Peyer's patch (tissue), 4 donors: ENCODE data around the gene ANGPTL4. TPM values are rescaled to one million over a fixed set of nuclear protein-coding genes. Genes with fewer than 3 reads are reported as not detected.
A peak's percentile ranks its signal among the peaks of the same experiment; 100 is the strongest.

Source experiments
- DNase-seq, 3 donors: peaks; one replicate each; pipeline ENCODE4 v3.0.0-alpha.2; 2017 to 2019
- H3K27ac ChIP-seq, 4 donors: fragments of 200-600 bp; sonication (generic); one replicate each; pipeline ENCODE4 v1.5.1; 2016 to 2019
- H3K27me3 ChIP-seq, 2 donors: fragments of 200-600 bp; sonication (generic); one replicate each; pipeline ENCODE4 v1.5.1; 2019
- H3K36me3 ChIP-seq, 3 donors: fragments of 200-600 bp; sonication (generic); one replicate each; pipeline ENCODE4 v1.5.1; 2016 to 2019
- H3K4me1 ChIP-seq, 4 donors: fragments of 200-600 bp; sonication (generic); one replicate each; pipeline ENCODE4 v1.5.1; 2016 to 2019
- H3K4me3 ChIP-seq, 4 donors: fragments of 200-600 bp; sonication (generic); 1 replicate in 3 of 4; 2 replicates in 1 of 4; pipeline ENCODE4 v1.5.1; 2016 to 2019; ENCODE audit warnings: mild to moderate bottlenecking in 1 of 4
- H3K9me3 ChIP-seq, 4 donors: fragments of 200-600 bp; sonication (generic); one replicate each; pipeline ENCODE4 v1.5.1; 2016 to 2019; ENCODE audit warnings: mild to moderate bottlenecking in 1 of 4
- POLR2A ChIP-seq, 2 donors: fragments of 450-650 bp; IDR thresholded peaks; one replicate each; pipeline ENCODE4 v1.5.1; 2017; ENCODE audit warnings: antibody characterized with exemption in 2 of 2, mild to moderate bottlenecking in 2 of 2, moderate library complexity in 2 of 2
- total RNA-seq, 4 donors: library from RNA; depleted of rRNA; stranded (reverse); fragments of >200 nt; gene quantifications; one replicate each; pipeline ENCODE4 v1.1.0, GENCODE V29; 2016
- TF ChIP-seq, protein P1 (sequence below), 6 experiments: fragments of 450-650 bp in 4 of 6; fragments of 200-600 bp in 2 of 6; sonication (generic) in 1 of 6; IDR thresholded peaks; one replicate each; pipeline ENCODE4 v1.5.1; 2017 to 2019; ENCODE audit warnings: antibody characterized with exemption in 6 of 6, mild to moderate bottlenecking in 3 of 6, moderate library complexity in 1 of 6

ANGPTL4 gene
- total RNA-seq, 4 donors from 2014 or later = 22.6 to 82.1 (median 29.9) TPM

GRCh38 chr19:8324186-8325050 lies 39.5 kb upstream of the ANGPTL4 start:
- H3K27ac ChIP-seq = peak overlapping the region in 1 of 4 donors; percentile 28
- no peaks in the 10 kb centered on the region for H3K9me3 ChIP-seq
- no peak overlapping the region for H3K4me3 ChIP-seq
- no peaks in the 10 kb centered on the region for H3K27me3 ChIP-seq
- peaks cover 0 to 15% (median 0%) of the 10 kb centered on the region in 3 donors for H3K36me3 ChIP-seq
- no peak for DNase-seq
- TF ChIP-seq POLR2A (IDR thresholded peaks at IDR 0.05) = no peak
- peaks cover 3 to 33% (median 16%) of the 10 kb centered on the region in 4 donors for H3K4me1 ChIP-seq

- H3K27me3 ChIP-seq = no peaks in the 10 kb centered on the region
- H3K36me3 ChIP-seq = peaks cover 0 to 15% (median 0%) of the 10 kb centered on the region in 3 donors
- no peak overlapping the region for H3K4me3 ChIP-seq
- no peaks in the 10 kb centered on the region for H3K9me3 ChIP-seq
- TF ChIP-seq, protein P1, sequence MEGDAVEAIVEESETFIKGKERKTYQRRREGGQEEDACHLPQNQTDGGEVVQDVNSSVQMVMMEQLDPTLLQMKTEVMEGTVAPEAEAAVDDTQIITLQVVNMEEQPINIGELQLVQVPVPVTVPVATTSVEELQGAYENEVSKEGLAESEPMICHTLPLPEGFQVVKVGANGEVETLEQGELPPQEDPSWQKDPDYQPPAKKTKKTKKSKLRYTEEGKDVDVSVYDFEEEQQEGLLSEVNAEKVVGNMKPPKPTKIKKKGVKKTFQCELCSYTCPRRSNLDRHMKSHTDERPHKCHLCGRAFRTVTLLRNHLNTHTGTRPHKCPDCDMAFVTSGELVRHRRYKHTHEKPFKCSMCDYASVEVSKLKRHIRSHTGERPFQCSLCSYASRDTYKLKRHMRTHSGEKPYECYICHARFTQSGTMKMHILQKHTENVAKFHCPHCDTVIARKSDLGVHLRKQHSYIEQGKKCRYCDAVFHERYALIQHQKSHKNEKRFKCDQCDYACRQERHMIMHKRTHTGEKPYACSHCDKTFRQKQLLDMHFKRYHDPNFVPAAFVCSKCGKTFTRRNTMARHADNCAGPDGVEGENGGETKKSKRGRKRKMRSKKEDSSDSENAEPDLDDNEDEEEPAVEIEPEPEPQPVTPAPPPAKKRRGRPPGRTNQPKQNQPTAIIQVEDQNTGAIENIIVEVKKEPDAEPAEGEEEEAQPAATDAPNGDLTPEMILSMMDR (IDR thresholded peaks at IDR 0.05) = no peak
- no peak for TF ChIP-seq POLR2A (IDR thresholded peaks at IDR 0.05)
- peaks cover 3 to 24% (median 12%) of the 10 kb centered on the region in 4 donors for H3K4me1 ChIP-seq
- H3K27ac ChIP-seq = no peak overlapping the region
- no peak for DNase-seq
These were observed 38.5 kb upstream of the ANGPTL4 start for GRCh38 chr19:8325454-8325853.

- Histone ChIP-seq H3K27me3 (peaks cover 0 to 21% of the 10 kb centered on the region in 2 donors), H3K4me3 (no peak overlapping the region), H3K4me1 (peaks cover 0 to 19% (median 3%) of the 10 kb centered on the region in 4 donors), H3K9me3 (no peaks in the 10 kb centered on the region), H3K36me3 (no peaks in the 10 kb centered on the region), H3K27ac (no peak overlapping the region)
- TF ChIP-seq POLR2A (IDR thresholded peaks at IDR 0.05) = no peak
- TF ChIP-seq, protein P1 (IDR thresholded peaks at IDR 0.05) = no peak
- no peak for DNase-seq
These were observed 34.0 kb upstream of the ANGPTL4 start for GRCh38 chr19:8329996-8330395.

GRCh38 chr19:8331263-8331845 lies 32.6 kb upstream of the ANGPTL4 start:
- Histone ChIP-seq H3K4me1 (peaks cover 0 to 26% (median 7%) of the 10 kb centered on the region in 4 donors), H3K27me3 (peaks cover 0 to 21% of the 10 kb centered on the region in 2 donors), H3K36me3 (no peaks in the 10 kb centered on the region), H3K9me3 (no peaks in the 10 kb centered on the region), H3K27ac (no peak overlapping the region), H3K4me3 (no peak overlapping the region)
- TF ChIP-seq POLR2A (IDR thresholded peaks at IDR 0.05) = no peak
- TF ChIP-seq, protein P1 (IDR thresholded peaks at IDR 0.05) = no peak
- DNase-seq = no peak

DNA sequence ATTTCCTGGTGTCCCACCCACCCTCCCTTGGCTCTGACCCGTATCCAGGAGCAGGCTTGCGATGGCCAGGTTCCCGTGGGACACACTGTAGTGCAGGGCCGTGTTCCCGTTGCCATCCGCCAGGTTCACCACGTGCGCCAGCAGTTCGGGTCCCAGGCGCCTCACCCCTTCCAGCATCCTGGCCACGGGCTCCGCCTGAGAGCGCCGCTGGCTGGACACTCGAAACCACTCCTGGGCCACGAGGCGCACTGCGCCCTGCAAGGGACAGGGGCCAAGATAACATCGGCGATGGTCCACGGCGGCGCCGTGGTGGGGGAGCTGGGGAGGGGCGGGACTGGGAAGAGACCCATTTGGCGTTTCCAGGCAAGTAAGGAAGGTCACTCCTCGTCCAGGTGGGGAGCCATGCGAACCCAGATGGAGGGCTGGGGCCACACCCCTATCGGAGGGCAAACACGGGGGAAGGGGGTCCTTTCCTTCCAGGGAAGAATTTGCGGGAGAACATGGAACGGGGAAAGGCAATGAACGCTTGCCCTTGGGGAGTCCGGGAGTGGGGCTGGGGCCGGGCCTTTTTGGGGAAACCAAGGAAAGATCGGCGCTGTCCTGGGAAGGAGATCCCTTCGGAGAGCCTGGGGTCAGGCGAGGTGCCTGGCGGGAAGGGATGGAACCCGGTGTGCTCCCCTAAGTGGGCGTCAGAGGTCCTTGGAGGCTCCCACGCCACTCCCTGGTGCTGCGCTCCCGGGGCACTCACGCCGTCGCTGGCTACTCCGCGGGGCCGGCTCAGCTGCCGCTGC lies 30.8 kb upstream of the ANGPTL4 start:
- no peak overlapping the region for H3K4me3 ChIP-seq
- H3K27ac ChIP-seq = no peak overlapping the region
- peaks cover 0 to 26% (median 7%) of the 10 kb centered on the region in 4 donors for H3K4me1 ChIP-seq
- H3K9me3 ChIP-seq = no peaks in the 10 kb centered on the region
- DNase-seq = no peak
- peaks cover 0 to 21% of the 10 kb centered on the region in 2 donors for H3K27me3 ChIP-seq
- TF ChIP-seq, protein P1 (IDR thresholded peaks at IDR 0.05) = no peak
- TF ChIP-seq POLR2A (IDR thresholded peaks at IDR 0.05) = no peak
- H3K36me3 ChIP-seq = no peaks in the 10 kb centered on the region
